GM18502 (cell line): ENCODE data around the gene PMIS2.

Experiments
- ATAC-seq: cut with Tn5 transposase; IDR thresholded peaks from one replicate; pipeline ENCODE4 v1.9.1; 2021; ENCODE audit warnings: mild to moderate bottlenecking; ENCODE audit not compliant: unreplicated experiment, poor library complexity

The PMIS2 gene

GRCh38 chr19:35585848-35586247 is at the start of gene PMIS2:
Gene PMIS2 (plus strand): TSS chr19:35586173. CDS start chr19:35586260, 87 bp downstream.
- ATAC-seq, result no peak

DNA sequence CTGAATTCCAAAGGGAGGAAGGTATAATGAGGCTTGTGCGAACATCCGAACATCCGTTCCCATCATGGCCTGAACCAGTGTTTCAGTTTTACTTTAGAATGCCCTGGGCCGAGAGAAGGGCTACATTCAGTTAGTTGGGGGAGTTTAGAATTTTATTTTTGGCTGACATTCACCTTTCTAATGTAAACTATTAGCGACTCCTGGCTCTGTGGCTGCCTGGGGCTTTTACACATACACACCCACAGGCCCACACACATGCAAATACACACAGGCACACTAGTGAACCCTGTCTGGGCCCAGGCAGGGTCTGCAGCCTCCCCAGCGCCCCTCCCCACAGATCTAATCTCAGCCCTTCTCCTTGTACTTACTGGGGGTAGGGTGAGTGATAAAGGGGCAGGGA is 46.7 kb upstream of the PMIS2 start:
- ATAC-seq, result no peak

GRCh38 chr19:35539850-35540249 is 46.1 kb upstream of the PMIS2 start:
- no peak for ATAC-seq

DNA sequence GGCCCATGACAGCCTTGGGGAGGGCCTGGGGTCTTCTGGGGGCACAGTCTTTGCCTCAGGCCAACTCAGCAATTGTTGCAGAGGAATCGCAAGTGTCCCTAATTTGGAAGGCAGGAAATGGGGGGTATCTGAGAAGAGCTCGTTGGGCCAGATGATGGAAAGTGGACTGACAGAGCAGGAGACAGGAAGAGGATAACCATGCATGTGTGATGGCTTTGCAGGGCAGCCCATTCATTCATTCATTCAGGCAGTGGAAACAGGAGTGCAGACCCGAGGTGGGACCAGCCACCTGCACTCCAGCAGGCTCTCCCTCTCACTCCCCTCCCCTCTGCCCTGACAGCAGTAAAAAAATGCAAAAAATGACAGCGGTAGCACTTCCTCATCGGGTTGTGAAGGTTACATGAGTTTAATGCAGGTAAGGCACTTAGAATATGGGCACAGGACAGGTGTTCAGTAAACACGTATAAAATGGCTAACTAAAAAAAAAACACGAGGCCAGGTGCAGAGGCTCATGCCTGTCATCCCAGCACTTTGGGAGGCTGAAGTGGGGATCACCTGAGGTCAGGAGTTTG is 45.5 kb upstream of the PMIS2 start:
- no peak for ATAC-seq

GRCh38 chr19:35542209-35542608 is 43.8 kb upstream of the PMIS2 start:
- ATAC-seq, result no peak

DNA sequence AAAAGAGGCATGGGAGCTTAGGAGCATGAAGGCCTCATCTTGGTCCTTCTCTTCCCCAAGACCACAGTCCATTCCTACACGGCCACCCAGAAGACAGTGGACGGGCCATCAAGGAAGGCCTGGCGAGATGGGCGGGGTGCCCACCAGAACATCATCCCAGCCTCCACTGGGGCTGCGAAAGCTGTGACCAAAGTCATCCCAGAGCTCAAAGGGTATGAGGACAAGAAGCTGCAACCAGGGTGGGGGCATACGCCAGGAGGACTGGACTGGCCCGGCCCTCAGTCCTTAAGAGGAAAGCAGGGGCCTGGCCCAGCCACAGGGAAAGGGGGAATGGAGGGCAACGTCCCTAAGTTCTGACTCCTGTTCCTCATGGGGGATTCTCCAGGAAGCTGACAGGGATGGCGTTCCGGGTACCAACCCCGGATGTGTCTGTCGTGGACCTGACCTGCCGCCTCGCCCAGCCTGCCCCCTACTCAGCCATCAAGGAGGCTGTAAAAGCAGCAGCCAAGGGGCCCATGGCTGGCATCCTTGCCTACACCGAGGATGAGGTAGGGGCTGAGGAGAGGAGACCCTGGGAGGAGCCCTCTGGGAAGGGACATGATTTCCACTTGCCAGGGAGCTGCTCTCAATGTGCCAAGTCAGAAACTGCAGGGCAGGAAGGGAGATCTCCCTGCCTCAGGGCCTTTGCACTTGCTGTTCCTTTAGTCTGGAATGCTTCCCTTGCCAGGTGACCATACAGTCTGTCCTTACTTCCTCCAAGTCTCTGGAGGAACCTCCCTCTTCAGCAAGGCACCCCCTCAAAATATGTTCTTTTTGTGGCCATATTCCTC is 42.5 kb upstream of the PMIS2 start:
- ATAC-seq, result no peak

GRCh38 chr19:35544110-35544802 is 41.7 kb upstream of the PMIS2 start:
- no peak for ATAC-seq

- ATAC-seq, result peak; percentile 87
Observed at GRCh38 chr19:35545001-35545854, 40.7 kb upstream of the PMIS2 start, which contains the start of gene TMEM147. Gene TMEM147 (plus strand): TSS chr19:35545626. CDS start chr19:35545740, 114 bp downstream.

GRCh38 chr19:35545855-35546381 is 40.1 kb upstream of the PMIS2 start:
- peak; percentile 51 for ATAC-seq

- ATAC-seq, result no peak
Observed at GRCh38 chr19:35546532-35546931, 39.4 kb upstream of the PMIS2 start.

- ATAC-seq, result no peak
Observed at GRCh38 chr19:35549174-35549788, 36.7 kb upstream of the PMIS2 start.

DNA sequence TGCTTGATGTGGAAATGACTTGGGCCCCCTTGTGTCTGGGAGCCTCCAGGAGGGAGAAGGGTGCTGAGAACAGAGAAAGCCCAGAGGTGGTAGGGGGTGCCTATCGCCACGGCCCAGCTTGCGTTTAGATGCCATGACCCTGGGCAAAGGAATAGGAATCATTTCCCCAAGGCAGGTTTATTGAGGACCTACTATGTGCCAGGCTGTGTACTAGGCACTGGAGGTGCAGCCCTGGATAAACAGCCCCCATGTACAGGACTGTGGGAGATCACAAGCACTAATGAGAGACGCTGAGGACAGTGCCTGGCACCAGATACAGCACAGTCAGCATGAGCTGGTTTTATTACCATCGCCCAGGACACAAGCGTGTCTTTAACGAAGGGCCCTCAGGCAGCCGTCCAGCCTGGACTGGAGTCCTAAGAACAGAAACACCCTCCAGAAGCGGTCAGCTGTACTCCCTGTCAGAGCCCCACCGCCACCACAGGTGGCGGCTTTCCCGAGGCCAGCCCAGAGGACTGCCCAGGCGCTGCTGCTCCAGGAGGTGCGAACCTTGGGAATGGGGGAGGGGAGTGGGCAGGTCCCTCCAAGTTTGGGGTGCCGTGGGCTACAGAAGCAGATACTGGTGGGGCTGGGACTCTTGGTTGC is 36.0 kb upstream of the PMIS2 start:
- ATAC-seq, result no peak

DNA sequence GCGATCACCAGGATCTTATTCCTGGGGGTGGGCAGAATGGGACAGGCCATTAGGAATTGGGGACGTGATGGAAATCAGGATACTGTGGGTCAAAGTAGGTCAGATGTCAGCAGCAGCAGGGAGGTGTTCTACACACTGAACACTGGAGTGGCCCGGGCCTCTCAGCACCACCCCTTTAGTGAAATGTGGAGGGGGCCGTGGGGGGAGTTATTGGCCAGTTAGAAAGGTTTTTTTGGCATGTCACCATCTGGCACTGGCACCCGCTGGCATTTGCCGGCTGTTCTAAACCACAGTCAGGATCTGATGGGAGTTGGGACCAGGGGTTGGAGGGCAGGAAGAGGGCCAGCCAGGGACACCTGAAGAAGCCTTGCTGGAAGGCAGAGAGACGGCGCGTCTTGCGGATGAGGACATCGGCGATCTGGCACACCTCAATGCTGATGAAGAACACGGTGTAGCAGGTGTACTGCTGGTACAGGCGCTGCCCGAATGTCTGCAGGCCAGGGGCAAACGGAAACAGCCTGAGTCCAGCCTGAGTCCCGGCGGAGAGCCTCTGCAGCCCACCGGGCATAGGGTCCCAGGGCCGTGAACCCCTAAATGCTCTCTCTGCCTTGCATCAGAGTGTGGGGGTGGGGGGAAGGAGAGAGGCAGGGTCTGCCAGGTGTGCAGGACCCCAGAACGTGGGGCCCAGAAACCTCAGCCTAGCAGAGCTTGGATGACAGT is 34.7 kb upstream of the PMIS2 start:
- no peak for ATAC-seq

DNA sequence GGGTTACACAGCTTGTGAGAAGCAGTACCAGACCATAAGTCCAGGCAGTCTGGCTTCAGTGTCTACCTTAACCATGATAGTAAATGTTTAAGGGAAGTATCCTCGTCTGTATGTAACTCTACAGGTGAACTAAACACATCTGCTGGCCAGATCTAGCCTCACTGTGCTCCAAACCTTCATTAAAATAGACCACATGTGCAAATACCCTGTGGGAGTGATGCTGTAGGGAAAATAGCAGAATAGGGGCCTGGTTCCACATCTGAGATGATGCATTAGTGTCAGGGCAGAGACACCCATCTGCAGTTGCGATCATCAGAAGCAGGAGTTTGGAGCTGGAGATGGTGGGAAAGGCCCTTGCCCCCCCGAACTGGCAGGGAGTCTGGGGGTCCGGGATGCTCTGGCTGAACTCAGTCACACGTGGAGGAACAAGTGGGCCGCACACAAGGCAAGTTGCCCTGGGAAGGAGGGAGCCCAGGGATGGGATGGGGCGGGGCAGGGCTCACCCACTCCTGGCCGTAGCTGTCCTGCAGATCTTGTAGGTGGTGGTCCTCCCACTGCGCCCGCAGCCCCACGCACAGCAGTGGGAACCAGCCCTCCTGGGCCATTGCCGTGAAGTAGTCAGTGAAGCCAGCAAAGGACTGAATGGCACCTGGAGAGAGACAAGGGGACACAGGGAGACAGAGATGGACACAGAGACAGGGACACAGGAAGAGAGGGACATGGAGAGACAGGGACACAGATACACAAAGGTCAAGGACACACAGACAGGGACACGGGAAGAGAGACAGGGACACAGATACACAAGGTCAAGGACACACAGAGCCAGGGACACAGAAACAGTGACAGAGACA is 33.2 kb upstream of the PMIS2 start:
- no peak for ATAC-seq

GRCh38 chr19:35553385-35554000 is 32.5 kb upstream of the PMIS2 start:
- no peak for ATAC-seq

GRCh38 chr19:35554076-35554475 is 31.9 kb upstream of the PMIS2 start:
- ATAC-seq, result no peak

DNA sequence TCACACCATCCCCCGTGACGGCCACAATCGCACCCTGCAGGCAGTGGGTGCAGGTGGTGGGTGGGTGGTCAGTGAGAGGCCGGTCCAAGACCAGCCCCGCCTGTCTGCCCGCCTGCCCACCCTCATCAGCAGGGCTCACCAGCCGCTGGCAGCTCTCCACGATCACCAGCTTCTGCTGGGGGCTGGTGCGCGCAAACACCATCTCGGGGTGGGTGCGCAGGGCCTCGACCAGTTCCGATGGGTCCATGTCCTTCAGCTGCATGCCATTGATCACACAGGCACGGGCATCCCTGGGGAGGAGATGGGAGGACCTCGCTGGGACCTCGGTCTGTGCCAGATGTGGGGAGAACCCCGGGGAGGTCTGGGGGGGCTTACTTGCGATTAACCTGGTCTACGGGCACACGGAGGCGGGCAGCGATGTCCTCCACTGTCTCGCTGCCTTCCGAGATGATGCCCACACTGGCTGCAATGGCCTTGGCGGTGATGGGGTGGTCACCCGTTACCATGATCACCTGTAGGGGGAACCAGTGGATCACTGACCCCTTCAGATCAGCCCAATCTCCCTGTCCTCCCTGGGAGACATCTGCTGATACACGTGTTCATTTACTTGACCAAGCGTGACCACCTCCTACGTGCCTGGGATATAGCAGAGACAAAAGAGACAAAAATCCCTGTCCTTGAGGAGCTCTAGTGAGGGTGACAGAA is 30.5 kb upstream of the PMIS2 start:
- ATAC-seq, result no peak
